Tibial nerve (tissue), 4 donors: ENCODE results near the gene TCF12. TPM values are rescaled to one million over a fixed set of nuclear protein-coding genes. Genes with fewer than 3 reads are reported as not detected.

ENCODE experiments used
- DNase-seq, 2 donors: peaks; one replicate each; pipeline ENCODE4 v3.0.0-alpha.2; 2019; ENCODE audit warnings: low spot score in 2 of 2
- H3K27ac ChIP-seq, 4 donors: fragments of 200-600 bp; sonication (generic) in 3 of 4; one replicate each; pipeline ENCODE4 v1.5.1; 2017 to 2019; ENCODE audit warnings: mild to moderate bottlenecking in 1 of 4
- H3K27me3 ChIP-seq, 2 donors: fragments of 200-600 bp; sonication (generic) in 1 of 2; one replicate each; pipeline versions ENCODE4 v1.5.1 to v1.6.0; 2017 to 2019
- H3K36me3 ChIP-seq, 3 donors: fragments of 200-600 bp; sonication (generic); one replicate each; pipeline ENCODE4 v1.5.1; 2018 to 2019
- H3K4me1 ChIP-seq, 4 donors: fragments of 200-600 bp; sonication (generic) in 3 of 4; one replicate each; pipeline ENCODE4 v1.5.1; 2017 to 2019
- H3K4me3 ChIP-seq, 4 donors: fragments of 200-600 bp; sonication (generic) in 3 of 4; one replicate each; pipeline ENCODE4 v1.5.1; 2017 to 2019; ENCODE audit warnings: mild to moderate bottlenecking in 1 of 4, moderate library complexity in 1 of 4
- H3K9me3 ChIP-seq, 4 donors: fragments of 200-600 bp; sonication (generic) in 3 of 4; one replicate each; pipeline ENCODE4 v1.5.1; 2017 to 2019
- CTCF ChIP-seq, 5 experiments: fragments of 200-600 bp in 3 of 5; fragments of 450-650 bp in 2 of 5; sonication (generic) in 3 of 5; IDR thresholded peaks; one replicate each; pipeline ENCODE4 v1.5.1; 2016 to 2019; ENCODE audit warnings: antibody characterized with exemption in 5 of 5, mild to moderate bottlenecking in 3 of 5, moderate library complexity in 2 of 5
- EP300 ChIP-seq, 2 donors: sonication (generic); formaldehyde crosslinking; IDR thresholded peaks; one replicate each; pipeline ENCODE4 v1.6.1; 2017; ENCODE audit warnings: antibody characterized with exemption in 2 of 2, mild to moderate bottlenecking in 1 of 2
- POLR2A ChIP-seq, 2 donors: fragments of 450-650 bp; IDR thresholded peaks; one replicate each; pipeline ENCODE4 v1.6.1; 2017; ENCODE audit warnings: antibody characterized with exemption in 2 of 2, mild to moderate bottlenecking in 2 of 2, moderate library complexity in 2 of 2
- WGBS, 2 donors: methylation state at CpG; one replicate each; pipeline ENCODE4 v1.1.5; 2018; 5-methylcytosine and 5-hydroxymethylcytosine counted together
- total RNA-seq, 4 donors: library from RNA; depleted of rRNA; stranded (reverse); fragments of >200 nt; gene quantifications; one replicate each; pipeline ENCODE4 v1.1.0, GENCODE V29; 2016

The TCF12 gene
- total RNA-seq, 4 donors from 2014 or later, result 117 to 181 (median 174) TPM

DNA sequence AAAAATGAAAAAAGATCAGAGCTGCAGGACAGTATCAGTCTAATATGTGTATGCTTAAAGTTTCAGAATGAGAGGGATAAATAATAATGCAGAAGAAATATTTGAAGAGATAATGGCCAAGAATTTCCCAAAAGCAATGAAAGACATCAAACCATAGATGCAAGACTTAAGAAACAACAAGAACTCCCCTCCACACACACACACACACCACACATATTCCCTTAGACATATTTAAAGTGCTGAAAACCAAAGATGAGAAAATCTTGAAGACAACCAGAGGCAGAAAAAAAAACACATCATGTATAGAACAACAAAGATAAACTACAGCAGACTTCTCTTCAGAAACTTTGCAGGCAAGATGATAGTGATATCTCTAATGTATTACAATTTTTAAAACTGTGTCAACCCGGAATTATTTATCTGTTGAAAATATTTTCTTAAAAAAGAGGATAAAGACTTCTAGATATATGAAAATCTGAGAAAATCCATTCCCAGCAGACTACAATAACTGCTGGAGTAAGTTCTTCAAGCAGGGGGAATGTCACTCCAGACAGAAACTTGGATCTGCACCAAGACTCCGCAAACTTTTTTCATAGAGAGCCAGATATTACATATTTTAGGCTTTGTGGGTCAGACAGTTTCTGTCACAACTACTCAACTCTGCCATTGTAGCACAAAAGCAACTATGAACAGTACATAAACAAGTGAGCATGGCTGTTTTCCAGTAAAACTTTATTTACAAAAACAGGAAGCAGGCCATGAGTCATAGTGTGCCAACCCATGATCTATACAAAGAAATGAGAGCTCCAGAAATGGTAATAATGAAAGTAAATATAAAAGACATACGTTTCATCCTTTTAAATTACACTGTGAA, 234.5 kb downstream of the TCF12 start:
- H3K4me1 ChIP-seq, result peaks cover 0 to 61% (median 25%) of the 10 kb centered on the region in 4 donors
- H3K36me3 ChIP-seq, result peaks cover 0 to 18% (median 0%) of the 10 kb centered on the region in 3 donors
- TF ChIP-seq EP300 (IDR thresholded peaks at IDR 0.05) (peak in 1 of 2 donors; percentile 61), CTCF (IDR thresholded peaks at IDR 0.05) (no peak)
- H3K4me3 ChIP-seq, result no peak overlapping the region
- peaks cover 0 to 20% (median 3%) of the 10 kb centered on the region in 4 donors for H3K9me3 ChIP-seq
- no peaks in the 10 kb centered on the region for H3K27me3 ChIP-seq
- no peak for DNase-seq
- H3K27ac ChIP-seq, result peak overlapping the region in 1 of 4 donors; percentile 46
- 50 to 52% methylated on average over 3 of the region's 3 CpGs for WGBS, 2 donors

DNA sequence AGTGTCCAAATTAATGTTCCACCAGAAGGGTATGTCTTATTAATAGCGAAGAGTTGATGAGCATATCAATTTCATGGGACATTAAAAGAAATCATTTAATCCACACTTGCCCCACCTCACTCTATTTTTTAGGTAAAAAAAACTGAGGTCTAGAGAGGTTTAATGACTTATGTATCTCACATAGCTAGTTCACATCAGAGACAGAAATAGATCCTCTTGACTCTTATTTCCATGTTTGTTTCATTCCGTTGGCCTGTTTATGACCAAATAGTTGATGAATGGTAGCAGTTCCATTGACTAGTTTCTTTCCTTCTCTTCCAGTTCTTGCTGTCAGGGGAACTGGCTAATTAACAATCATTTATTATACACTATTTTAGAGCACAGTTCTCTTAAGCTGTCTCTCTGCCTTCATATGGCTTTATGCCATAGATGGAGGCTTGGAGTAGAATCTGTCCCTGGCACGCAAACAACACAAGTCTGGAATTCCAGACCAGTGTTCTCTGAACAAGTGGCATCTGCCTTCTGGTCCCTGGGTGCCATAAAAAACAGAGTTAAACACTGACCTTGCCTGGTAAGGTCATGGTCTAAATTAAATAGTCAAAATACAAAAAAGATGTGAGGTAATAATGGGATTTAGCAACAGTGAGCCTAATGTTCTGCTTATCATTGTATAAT, 237.9 kb downstream of the TCF12 start:
- Histone ChIP-seq H3K4me1 (peaks cover 0 to 54% (median 9%) of the 10 kb centered on the region in 4 donors), H3K36me3 (peaks cover 0 to 14% (median 0%) of the 10 kb centered on the region in 3 donors), H3K9me3 (peaks cover 0 to 17% (median 3%) of the 10 kb centered on the region in 4 donors), H3K4me3 (no peak overlapping the region), H3K27me3 (no peaks in the 10 kb centered on the region), H3K27ac (no peak overlapping the region)
- DNase-seq, result no peak
- TF ChIP-seq POLR2A (IDR thresholded peaks at IDR 0.05), result no peak
- TF ChIP-seq CTCF (IDR thresholded peaks at IDR 0.05), result no peak
- no peak for TF ChIP-seq EP300 (IDR thresholded peaks at IDR 0.05)
- 41 to 46% methylated on average over 3 of the region's 3 CpGs for WGBS, 2 donors

GRCh38 chr15:57158589-57158988, 240.1 kb downstream of the TCF12 start:
- H3K27ac ChIP-seq, result no peak overlapping the region
- peaks cover 0 to 3% (median 0%) of the 10 kb centered on the region in 3 donors for H3K36me3 ChIP-seq
- H3K9me3 ChIP-seq, result no peaks in the 10 kb centered on the region
- no peak for TF ChIP-seq POLR2A (IDR thresholded peaks at IDR 0.05)
- H3K4me3 ChIP-seq, result no peak overlapping the region
- no peaks in the 10 kb centered on the region for H3K27me3 ChIP-seq
- no peak for DNase-seq
- peaks cover 0 to 42% (median 9%) of the 10 kb centered on the region in 4 donors for H3K4me1 ChIP-seq

DNA sequence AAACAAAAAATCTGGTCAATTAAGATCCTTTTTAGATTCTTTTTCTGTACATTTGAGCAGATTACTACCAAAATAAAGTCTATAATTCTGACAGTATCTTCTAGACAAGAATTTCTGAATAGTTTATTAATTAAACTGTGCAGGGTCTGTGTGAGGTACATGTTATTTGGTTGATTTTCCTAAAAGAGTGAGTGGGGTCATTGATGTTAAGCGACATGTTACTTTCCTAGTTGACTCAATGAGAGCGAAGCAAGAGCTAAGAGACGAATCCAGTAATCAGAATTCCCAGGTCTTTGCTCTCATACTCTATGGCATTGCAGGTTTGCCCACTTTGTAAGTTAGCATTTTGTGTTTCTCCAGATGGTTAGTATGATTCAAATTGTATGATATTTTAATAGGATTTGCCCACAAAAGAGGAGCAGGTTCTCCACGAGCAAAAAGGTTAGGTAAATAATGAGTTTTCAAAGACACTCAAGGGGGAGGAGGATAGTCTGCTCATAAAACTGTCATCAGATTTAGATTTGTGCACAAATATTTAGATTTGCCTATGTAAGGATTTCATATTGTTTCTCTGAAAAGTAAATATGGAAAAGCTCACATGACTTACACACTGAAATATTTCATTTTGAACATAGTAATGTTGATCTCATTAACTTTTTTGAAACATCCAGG, 240.7 kb downstream of the TCF12 start:
- H3K27ac ChIP-seq, result no peak overlapping the region
- DNase-seq, result no peak
- peaks cover 0 to 9% (median 0%) of the 10 kb centered on the region in 3 donors for H3K36me3 ChIP-seq
- WGBS, 2 donors, result 72 to 73% methylated on average over 4 of the region's 4 CpGs
- H3K9me3 ChIP-seq, result no peaks in the 10 kb centered on the region
- TF ChIP-seq CTCF (IDR thresholded peaks at IDR 0.05) (no peak), EP300 (IDR thresholded peaks at IDR 0.05) (no peak), POLR2A (IDR thresholded peaks at IDR 0.05) (no peak)
- H3K27me3 ChIP-seq, result no peaks in the 10 kb centered on the region
- peaks cover 0 to 42% (median 9%) of the 10 kb centered on the region in 4 donors for H3K4me1 ChIP-seq
- no peak overlapping the region for H3K4me3 ChIP-seq

DNA sequence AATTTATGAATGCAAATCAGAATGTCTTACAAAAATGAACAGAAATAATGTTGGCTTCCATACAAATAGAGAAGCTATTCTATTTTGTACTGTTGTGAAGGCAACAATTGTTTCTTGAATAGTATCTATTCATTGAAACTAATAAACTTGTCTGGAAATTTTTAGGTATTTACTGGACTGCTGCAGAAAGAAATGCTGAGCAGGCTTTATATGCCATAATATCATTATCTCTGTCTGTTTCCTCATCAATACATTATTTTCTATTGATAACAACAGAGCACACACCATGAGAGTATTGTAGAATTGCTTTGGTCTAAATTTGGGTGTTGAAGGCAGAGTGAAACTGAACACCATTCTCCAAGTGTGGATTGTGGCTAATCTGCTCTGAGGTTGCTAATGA, 241.3 kb downstream of the TCF12 start:
- TF ChIP-seq EP300 (IDR thresholded peaks at IDR 0.05) (no peak), POLR2A (IDR thresholded peaks at IDR 0.05) (no peak), CTCF (IDR thresholded peaks at IDR 0.05) (no peak)
- H3K27ac ChIP-seq, result no peak overlapping the region
- peaks cover 0 to 9% (median 0%) of the 10 kb centered on the region in 3 donors for H3K36me3 ChIP-seq
- H3K9me3 ChIP-seq, result no peaks in the 10 kb centered on the region
- no peaks in the 10 kb centered on the region for H3K27me3 ChIP-seq
- no peak for DNase-seq
- peaks cover 0 to 42% (median 9%) of the 10 kb centered on the region in 4 donors for H3K4me1 ChIP-seq
- no peak overlapping the region for H3K4me3 ChIP-seq
